GM18873 (cell line): ENCODE measurements around the gene KLRF2.

Experiments
- ATAC-seq: cut with Tn5 transposase; IDR thresholded peaks from one replicate; pipeline ENCODE4 v1.9.1; 2021; ENCODE audit warnings: mild to moderate bottlenecking, moderate library complexity, moderate number of reproducible peaks; ENCODE audit not compliant: unreplicated experiment, low FRiP score

The KLRF2 gene

DNA sequence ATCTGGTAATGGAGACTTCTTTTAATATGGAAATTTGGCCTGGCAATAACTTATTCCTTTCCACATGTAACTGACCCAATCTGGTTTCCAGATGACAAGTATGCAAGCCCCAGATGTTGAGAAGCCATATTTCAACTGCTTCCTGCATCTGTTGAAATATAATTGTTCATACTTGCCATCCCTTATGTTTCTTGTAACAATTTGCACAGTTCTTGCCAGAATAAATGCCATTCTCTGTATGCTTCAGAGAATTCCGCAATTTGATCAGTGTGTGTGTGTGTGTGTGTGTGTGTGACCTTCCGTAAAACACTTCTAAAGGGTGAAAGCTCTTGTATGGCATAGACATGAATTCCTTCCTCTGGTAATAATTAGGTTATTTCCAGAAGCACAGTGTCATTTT lies 52.7 kb downstream of the KLRF2 start:
- ATAC-seq, result no peak

DNA sequence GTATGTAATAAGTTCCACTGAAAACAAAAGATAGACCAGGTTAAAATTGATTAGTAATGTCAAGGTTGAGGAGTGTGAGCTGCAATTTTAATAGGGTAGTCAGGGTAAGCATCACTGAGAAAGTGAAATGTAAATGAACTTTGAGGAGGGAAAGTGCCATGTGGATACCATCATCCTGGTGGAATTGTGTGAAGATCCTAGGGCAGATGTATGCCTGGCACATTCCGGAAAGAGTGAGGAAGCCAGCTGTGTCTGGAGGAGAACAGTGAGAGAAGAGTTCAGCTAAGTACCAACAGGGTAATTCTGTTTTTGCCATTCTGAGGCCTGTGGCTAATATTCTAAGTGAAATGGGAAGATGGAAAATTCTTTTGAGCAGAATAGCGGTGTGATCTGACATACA lies 53.7 kb downstream of the KLRF2 start:
- ATAC-seq, result no peak

DNA sequence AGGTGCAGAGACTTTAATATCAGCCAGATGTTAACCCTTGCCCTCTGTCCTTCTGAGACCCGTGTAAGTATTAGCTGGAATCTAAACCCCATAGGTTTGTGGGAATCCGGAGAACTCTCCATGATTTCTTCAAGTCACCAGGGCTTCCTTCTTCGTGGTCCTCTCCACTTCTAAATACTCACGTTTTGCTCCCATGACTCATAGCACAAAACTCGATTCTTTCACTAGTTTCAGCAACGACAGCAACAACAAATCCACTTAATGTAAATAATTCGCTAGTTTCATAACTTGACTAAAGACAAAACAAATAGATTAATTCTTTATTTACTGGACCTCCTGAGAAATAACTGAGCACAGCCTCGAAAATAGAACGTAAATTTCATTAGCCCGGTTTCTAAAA lies 55.3 kb downstream of the KLRF2 start:
- no peak for ATAC-seq

DNA sequence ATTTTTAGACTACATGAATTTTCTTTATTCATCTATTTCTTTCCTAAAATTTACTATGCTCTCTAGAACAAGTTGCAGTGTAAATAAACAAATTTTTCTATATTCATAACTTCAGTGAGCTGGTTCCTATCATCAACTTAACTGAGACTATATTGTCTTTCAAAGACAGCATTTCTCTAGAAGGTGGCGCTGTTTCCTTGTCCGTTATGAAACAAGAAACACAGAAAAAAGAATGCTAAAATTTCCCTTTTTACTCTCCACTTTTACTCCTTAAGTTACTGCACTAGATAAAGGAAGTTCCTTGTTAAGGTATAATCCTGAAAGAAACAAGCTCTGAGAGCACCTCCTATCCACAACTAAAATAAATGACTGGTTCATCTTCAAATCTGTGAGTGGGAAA lies 59.1 kb downstream of the KLRF2 start:
- no peak for ATAC-seq

DNA sequence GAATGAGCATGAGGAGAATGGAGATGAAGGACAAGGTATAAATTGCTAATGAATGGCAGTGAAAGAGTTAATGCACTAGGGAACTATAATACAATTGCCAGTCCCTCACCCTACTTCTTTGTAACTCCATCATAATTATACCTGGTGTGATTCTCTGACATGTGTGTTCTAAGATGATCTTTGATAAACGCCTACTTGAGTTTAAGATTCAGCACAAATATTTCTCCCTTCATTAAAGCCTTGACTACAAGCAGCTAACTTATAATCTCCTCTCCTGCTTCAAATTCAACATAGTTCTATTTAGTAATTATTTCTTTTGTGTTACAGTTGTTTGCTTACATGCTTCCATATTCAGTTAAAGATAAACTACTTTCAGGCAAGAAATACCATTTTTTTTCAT lies 60.5 kb downstream of the KLRF2 start:
- no peak for ATAC-seq

DNA sequence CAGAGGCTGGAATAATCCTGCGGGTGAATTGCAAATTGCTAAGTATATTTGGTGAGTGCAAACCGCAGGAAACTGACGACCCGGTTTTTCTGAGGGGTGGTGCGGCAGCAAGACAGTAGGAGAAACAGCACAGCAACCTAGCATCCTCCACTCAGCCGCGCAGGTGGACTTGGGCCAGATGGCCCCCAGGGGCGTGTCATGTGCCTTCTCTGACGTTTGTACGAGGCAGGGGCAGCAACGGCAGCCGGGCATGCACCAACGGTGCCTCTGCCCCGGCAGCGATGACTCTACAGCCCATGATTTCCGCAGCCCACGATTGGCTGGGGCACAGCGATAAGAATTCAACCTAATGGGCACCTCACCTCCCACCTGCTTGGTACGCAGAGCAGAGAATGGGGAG lies 62.0 kb downstream of the KLRF2 start:
- no peak for ATAC-seq

DNA sequence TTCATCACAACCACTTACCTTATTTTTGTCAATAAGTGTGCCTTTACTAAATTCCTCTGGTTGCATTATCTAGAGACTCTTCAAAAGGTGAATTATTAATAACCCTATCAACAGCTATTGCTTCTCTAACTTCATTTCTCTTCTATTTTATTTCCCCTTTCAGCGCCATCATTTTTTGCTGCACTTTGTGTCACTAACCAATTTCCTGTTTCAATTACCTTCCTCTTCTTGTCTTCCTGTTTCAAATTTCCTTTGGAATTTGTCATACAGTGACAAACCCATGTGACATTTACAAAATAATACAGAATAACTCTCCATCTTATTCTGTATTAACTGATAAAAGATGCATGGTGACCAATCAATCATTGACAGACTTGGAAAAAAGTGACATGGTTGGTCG lies 63.1 kb downstream of the KLRF2 start:
- ATAC-seq, result no peak
